ENCODE results near the gene HRH4.

GRCh38 chr18:24514439-24514838 lies 54.0 kb downstream of the HRH4 start:
- TF ChIP-seq POLR2AphosphoS5 (IDR thresholded peaks at IDR 0.05; ENCODE audit: low read depth, low read length) (no peak), TAF1 (IDR thresholded peaks at IDR 0.05; ENCODE audit: borderline replicate concordance, insufficient read depth, low read length) (no peak)
